Fibroblast of mammary gland (primary cell): ENCODE data around the gene AP3D1.

Experiments
- DNase-seq: peaks from one replicate; pipeline ENCODE4 v3.0.0-alpha.2; 2010; ENCODE audit warnings: low read depth
- H3K4me3 ChIP-seq: 2 replicates; pipeline ENCODE4 v1.5.1; 2011; ENCODE audit warnings: low read depth, mild to moderate bottlenecking, low read length, moderate library complexity; ENCODE audit not compliant: control insufficient read depth
- CTCF ChIP-seq: conservative IDR thresholded peaks from 2 replicates; pipeline ENCODE4 v1.5.1; 2011; ENCODE audit warnings: low read depth, low read length, inconsistent platforms; ENCODE audit not compliant: control insufficient read depth, insufficient read depth

Gene AP3D1

DNA sequence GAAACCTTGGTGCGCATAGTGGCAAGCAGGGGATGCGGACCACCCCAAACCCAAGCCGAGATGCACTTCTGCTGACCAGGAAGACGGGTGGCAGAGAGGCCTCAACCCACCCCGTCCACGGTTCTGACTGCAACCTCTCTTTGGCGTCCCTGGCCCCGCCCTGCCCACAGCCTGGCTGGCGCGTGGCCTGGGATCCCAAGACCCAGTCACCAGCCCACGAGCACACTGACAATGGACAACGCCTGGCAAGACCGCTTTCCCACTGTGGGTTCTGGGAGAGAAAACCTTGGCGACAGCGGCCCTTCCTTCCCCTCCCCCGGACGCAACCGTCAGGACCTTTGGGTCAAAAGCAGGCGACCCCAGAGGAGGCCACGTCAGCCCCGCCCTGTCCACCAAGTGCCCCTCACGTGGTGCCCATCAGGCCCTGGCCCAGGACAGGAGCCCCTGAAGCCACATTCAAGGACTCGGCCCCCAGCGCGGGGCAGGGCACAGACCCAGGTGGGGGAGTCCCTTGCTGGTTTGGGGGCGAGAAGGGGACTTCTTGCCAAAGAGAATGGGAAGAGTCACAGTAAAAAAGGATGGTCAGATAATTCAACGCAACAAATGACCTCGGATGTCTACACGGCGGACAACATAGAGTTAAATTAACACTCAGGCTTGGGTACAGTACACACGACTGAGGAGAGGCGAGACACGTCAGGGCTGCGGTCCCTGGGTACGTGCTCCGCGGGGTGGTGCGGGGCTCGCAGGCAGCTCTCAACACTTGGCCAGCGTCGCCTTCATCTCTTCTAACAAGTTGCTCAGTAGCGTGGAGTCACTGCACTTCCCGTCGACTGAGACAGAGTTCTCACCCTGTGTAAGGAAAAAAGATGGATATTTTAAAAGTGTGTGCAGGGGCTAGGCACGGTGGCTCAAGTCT lies 49.7 kb downstream of the AP3D1 start:
- TF ChIP-seq CTCF, result no peak
- DNase-seq, result no peak
- no peak overlapping the region for H3K4me3 ChIP-seq

DNA sequence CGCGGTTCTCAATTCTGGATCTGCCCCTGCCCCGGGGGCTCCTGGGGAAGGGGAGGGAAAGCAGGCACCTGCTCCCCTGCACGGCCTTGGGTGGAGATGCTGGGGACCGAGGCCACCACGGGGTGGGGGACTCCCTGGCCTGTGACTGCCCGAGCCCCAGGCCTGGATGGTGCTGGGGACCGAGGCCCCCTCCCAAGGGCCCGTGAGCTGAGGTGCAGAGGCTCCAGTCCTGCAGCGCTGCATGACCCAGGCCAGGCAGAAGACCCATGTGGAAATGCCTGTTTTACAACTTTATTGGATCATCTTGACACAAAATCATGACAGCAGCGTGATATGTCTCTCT lies 50.7 kb downstream of the AP3D1 start:
- H3K4me3 ChIP-seq, result no peak overlapping the region
- no peak for TF ChIP-seq CTCF
- DNase-seq, result no peak

DNA sequence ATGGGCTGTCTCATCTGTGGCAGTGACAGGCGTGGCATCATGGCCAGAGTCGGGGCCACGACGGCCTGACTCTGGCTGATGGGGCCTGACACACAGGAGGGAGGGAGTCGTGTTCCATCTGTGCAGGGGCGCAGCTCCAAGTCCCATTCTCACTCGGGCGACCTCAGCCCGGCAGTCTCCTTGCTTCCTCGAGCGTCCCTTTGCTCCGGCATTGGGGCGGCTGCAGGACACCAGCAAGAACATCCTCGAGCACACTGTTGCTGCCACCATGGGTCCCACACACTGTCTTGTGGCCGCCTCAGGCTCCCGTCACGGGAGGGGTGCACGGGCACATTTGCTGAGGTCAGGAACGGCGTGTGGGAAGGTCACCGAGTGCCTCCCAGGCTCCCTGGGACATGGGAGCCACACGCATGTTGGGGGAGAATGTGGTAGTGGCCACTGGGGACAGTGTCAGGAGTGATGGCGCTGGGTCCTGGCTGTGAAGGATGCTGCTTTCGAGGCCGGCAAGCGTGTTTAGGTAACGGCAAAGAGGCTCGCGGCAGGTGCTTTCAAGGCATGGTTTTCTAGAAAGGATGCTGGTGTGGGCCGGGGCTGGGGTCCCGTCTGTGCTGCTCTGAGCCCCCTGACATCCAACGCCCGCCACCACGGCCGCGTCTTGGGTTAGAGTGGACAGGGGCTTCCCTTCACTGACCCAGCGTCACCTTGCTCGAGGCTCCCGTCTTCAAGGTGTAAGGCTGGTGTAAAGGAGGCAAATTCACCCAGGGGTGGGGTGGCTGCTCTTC lies 51.2 kb downstream of the AP3D1 start:
- DNase-seq, result no peak
- no peak overlapping the region for H3K4me3 ChIP-seq
- TF ChIP-seq CTCF, result no peak

- no peak overlapping the region for H3K4me3 ChIP-seq
- DNase-seq, result no peak
- no peak for TF ChIP-seq CTCF
Observed at GRCh38 chr19:2099054-2099501, 52.3 kb downstream of the AP3D1 start.

- TF ChIP-seq CTCF, result no peak
- DNase-seq, result no peak
- no peak overlapping the region for H3K4me3 ChIP-seq
Observed at GRCh38 chr19:2097886-2098327, 53.5 kb downstream of the AP3D1 start.

DNA sequence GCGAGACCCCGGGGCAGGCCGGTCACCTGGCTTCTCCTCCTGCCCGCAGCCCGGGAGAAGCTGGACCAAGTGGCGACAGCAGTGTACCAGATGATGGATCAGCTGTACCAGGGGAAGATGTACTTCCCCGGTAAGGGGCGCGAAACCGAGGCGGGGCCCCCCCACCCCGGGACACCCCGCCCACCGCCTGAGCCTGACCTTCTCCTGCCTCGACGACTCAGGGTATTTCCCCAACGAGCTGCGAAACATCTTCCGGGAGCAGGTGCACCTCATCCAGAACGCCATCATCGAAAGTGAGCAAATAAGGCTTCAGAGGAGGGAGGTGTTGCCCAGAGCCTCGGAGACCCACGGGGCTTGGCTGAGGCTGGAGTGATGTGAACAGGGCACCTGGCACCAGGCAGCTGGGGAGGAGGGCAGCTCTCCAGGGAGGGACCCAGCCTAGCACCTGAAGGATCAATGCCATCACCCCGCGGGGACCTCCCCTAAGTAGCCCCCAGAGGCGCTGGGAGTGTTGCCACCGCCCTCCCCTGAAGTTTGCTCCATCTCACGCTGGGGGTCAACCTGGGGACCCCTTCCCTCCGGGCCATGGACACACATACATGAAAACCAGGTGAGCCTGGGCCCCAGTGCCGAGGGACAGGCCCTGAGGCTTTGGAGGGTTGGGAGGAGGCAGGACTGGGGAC lies 54.0 kb downstream of the AP3D1 start:
- no peak for DNase-seq
- H3K4me3 ChIP-seq, result peak overlapping the region; percentile 44
- no peak for TF ChIP-seq CTCF
